ENCODE data around the gene PCDHGA2. TPM values are rescaled to one million over a fixed set of nuclear protein-coding genes. Genes with fewer than 3 reads are reported as not detected.

Gene PCDHGA2
- total RNA-seq, 1 donor from 2014 or later, result 0.79 TPM

GRCh38 chr5:141382469-141383294, 44.1 kb downstream of the PCDHGA2 start, which contains the start of gene PCDHGA7:
Gene PCDHGA7 (plus strand): TSS chr5:141382742. CDS start chr5:141382900, 158 bp downstream.
- peak; percentile 40 to 52 for DNase-seq (ENCODE audit: low read depth in 2 of 2)

DNA sequence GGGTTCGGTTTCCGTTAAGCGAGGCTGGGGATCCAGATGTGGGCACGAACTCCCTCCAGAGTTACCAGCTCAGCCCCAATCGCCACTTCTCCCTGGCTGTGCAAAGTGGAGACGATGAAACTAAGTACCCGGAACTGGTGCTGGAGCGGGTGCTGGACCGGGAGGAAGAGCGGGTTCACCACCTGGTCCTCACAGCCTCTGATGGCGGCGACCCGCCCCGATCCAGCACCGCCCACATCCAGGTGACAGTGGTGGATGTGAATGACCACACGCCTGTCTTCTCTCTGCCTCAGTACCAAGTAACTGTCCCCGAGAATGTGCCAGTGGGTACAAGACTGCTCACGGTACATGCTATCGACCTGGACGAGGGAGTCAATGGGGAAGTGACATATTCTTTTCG, 44.8 kb downstream of the PCDHGA2 start:
- no peak for DNase-seq (ENCODE audit: low read depth in 2 of 2)

GRCh38 chr5:141384471-141385267, 46.1 kb downstream of the PCDHGA2 start:
- DNase-seq (ENCODE audit: low read depth in 2 of 2), result no peak

DNA sequence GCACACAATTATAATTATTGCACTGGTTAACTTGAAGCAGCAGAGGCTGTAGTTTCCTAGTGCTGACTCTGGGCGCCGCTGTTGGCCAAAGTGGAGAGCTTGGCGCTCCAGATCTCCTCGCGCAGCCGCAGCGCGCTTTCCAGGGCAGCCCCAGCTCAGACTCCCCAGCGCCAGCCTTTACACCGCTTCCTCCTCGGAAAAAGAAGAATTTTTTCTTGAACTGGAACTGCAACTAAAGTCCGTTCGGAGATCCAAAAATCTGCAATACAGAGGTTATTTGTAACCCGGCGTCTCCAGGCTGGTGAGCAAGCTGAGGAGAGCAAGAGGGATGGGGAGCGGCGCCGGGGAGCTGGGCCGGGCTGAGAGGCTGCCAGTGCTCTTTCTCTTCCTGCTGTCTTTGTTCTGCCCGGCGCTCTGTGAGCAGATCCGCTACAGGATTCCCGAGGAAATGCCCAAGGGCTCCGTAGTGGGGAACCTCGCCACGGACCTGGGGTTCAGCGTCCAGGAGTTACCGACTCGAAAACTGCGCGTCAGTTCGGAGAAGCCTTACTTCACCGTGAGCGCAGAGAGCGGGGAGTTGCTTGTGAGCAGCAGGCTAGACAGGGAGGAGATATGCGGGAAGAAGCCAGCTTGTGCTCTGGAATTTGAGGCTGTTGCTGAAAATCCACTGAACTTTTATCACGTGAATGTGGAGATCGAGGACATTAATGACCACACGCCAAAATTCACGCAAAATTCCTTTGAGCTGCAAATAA, 49.2 kb downstream of the PCDHGA2 start, which contains the start of gene PCDHGB4:
Gene PCDHGB4 (plus strand): TSS at position 142 of the 755 bp plus-strand sequence. CDS start 187 bp downstream, at position 329.
- DNase-seq (ENCODE audit: low read depth in 2 of 2), result peak; percentile 46 to 75

DNA sequence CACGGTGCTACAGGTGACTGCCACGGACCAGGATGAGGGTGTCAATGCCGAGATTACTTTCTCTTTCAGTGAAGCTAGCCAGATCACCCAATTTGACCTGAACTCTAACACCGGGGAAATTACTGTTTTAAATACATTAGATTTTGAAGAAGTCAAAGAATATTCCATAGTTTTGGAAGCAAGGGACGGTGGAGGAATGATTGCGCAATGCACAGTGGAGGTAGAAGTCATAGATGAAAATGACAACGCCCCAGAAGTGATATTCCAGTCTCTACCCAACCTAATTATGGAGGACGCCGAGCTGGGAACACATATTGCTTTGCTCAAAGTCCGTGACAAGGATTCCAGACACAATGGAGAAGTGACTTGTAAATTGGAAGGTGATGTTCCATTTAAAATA, 50.1 kb downstream of the PCDHGA2 start:
- DNase-seq (ENCODE audit: low read depth in 2 of 2), result no peak

DNA sequence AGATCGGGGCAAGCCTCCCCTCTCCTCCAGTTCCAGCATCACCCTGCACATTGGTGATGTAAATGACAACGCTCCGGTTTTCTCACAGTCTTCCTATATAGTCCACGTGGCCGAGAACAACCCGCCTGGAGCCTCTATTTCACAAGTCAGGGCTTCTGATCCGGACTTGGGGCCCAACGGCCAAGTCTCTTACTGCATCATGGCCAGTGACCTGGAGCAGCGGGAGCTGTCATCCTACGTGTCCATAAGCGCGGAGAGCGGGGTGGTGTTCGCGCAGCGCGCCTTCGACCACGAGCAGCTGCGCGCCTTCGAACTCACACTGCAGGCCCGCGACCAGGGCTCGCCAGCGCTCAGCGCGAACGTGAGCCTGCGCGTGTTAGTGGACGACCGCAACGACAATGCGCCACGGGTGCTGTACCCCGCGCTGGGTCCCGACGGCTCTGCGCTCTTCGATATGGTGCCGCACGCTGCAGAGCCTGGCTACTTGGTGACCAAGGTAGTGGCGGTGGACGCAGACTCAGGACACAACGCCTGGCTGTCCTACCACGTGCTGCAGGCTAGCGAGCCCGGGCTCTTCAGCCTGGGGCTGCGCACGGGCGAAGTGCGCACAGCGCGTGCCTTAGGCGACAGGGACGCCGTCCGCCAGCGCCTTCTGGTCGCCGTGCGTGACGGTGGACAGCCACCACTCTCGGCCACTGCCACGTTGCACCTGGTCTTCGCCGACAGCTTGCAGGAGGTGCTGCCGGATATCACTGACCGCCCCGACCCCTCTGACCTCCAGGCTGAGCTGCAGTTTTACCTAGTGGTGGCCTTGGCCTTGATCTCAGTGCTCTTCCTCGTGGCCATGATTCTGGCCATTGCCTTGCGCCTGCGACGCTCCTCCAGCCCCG, 50.8 kb downstream of the PCDHGA2 start:
- DNase-seq (ENCODE audit: low read depth in 2 of 2), result no peak

- no peak for DNase-seq (ENCODE audit: low read depth in 2 of 2)
These were observed 54.1 kb downstream of the PCDHGA2 start, which contains the start of gene PCDHGA8 for GRCh38 chr5:141392429-141393198. Gene PCDHGA8 (plus strand): TSS chr5:141392633. CDS start chr5:141392814, 181 bp downstream.

Other genes starting within 250 kb of the PCDHGA2 start
- gene PCDHB2, start 244.1 kb upstream of the PCDHGA2 start, total RNA-seq, result 1.3 and 2.2 TPM in 2 replicates
- 0.22 and 0.60 TPM in 2 replicates for gene PCDHB3, start 238.3 kb upstream of the PCDHGA2 start, total RNA-seq
- 0.20 and 0.22 TPM in 2 replicates for gene PCDHB4, start 216.9 kb upstream of the PCDHGA2 start, total RNA-seq
- gene PCDHB5, start 203.6 kb upstream of the PCDHGA2 start, total RNA-seq, result 0.87 and 1.8 TPM in 2 replicates
- gene PCDHB6, start 188.7 kb upstream of the PCDHGA2 start, total RNA-seq, result under 0.01 and 0.20 TPM in 2 replicates
- 0.44 and 2.4 TPM in 2 replicates for gene PCDHB7, start 166.1 kb upstream of the PCDHGA2 start, total RNA-seq
- gene PCDHB8, start 161.0 kb upstream of the PCDHGA2 start, total RNA-seq, result 0.40 and 0.44 TPM in 2 replicates
- gene PCDHB16, start 156.4 kb upstream of the PCDHGA2 start, total RNA-seq, result 0.22 and 0.99 TPM in 2 replicates
- 0.22 and 0.40 TPM in 2 replicates for gene PCDHB9, start 151.6 kb upstream of the PCDHGA2 start, total RNA-seq
- gene PCDHB10, start 146.4 kb upstream of the PCDHGA2 start, total RNA-seq, result 0.44 and 1.8 TPM in 2 replicates
- 0.44 and 1.8 TPM in 2 replicates for gene PCDHB11, start 139.1 kb upstream of the PCDHGA2 start, total RNA-seq
- gene PCDHB12, start 130.0 kb upstream of the PCDHGA2 start, total RNA-seq, result 0.44 and 1.4 TPM in 2 replicates
- 0.87 and 2.6 TPM in 2 replicates for gene PCDHB13, start 124.8 kb upstream of the PCDHGA2 start, total RNA-seq
- gene PCDHB14, start 115.4 kb upstream of the PCDHGA2 start, total RNA-seq, result 1.1 and 1.4 TPM in 2 replicates
- gene PCDHB15, start 93.4 kb upstream of the PCDHGA2 start, total RNA-seq, result 0.44 and 1.4 TPM in 2 replicates
- gene SLC25A2, start 34.7 kb upstream of the PCDHGA2 start, total RNA-seq, result under 0.01 and 0.20 TPM in 2 replicates
- gene TAF7, start 18.0 kb upstream of the PCDHGA2 start, total RNA-seq, result 56.7 and 63.5 TPM in 2 replicates
- gene PCDHGA1, start 8.2 kb upstream of the PCDHGA2 start, total RNA-seq, result 0.40 and 0.44 TPM in 2 replicates
- 0.40 and 0.44 TPM in 2 replicates for gene PCDHGA3, start 5.1 kb downstream of the PCDHGA2 start, total RNA-seq
- gene PCDHGB1, start 11.3 kb downstream of the PCDHGA2 start, total RNA-seq, result 0.87 and 1.6 TPM in 2 replicates
- 2.0 TPM in 2 replicates for gene PCDHGA4, start 16.3 kb downstream of the PCDHGA2 start, total RNA-seq
- gene PCDHGB2, start 21.2 kb downstream of the PCDHGA2 start, total RNA-seq, result 1.3 and 1.4 TPM in 2 replicates
- 0.44 and 0.60 TPM in 2 replicates for gene PCDHGA5, start 25.4 kb downstream of the PCDHGA2 start, total RNA-seq
- 2.0 and 3.8 TPM in 2 replicates for gene PCDHGB3, start 31.5 kb downstream of the PCDHGA2 start, total RNA-seq
- 1.7 and 2.4 TPM in 2 replicates for gene PCDHGA6, start 35.1 kb downstream of the PCDHGA2 start, total RNA-seq
- gene PCDHGA7, start 44.0 kb downstream of the PCDHGA2 start, total RNA-seq, result 0.65 and 0.99 TPM in 2 replicates
- gene PCDHGB4, start 48.9 kb downstream of the PCDHGA2 start, total RNA-seq, result 8.3 and 10.1 TPM in 2 replicates
- gene PCDHGA8, start 53.9 kb downstream of the PCDHGA2 start, total RNA-seq, result 1.1 and 1.2 TPM in 2 replicates
- 7.4 and 9.5 TPM in 2 replicates for gene PCDHGB5, start 59.2 kb downstream of the PCDHGA2 start, total RNA-seq
- 0.87 and 2.2 TPM in 2 replicates for gene PCDHGA9, start 64.0 kb downstream of the PCDHGA2 start, total RNA-seq
- gene PCDHGB6, start 69.3 kb downstream of the PCDHGA2 start, total RNA-seq, result 1.3 and 2.4 TPM in 2 replicates
- 2.6 and 5.0 TPM in 2 replicates for gene PCDHGA10, start 74.2 kb downstream of the PCDHGA2 start, total RNA-seq
- gene PCDHGB7, start 78.9 kb downstream of the PCDHGA2 start, total RNA-seq, result 4.1 and 6.2 TPM in 2 replicates
- 4.1 and 4.4 TPM in 2 replicates for gene PCDHGA11, start 82.3 kb downstream of the PCDHGA2 start, total RNA-seq
- gene PCDHGA12, start 91.7 kb downstream of the PCDHGA2 start, total RNA-seq, result 1.8 and 2.8 TPM in 2 replicates
- 10.2 and 10.9 TPM in 2 replicates for gene PCDHGC3, start 137.2 kb downstream of the PCDHGA2 start, total RNA-seq
- 0.65 and 0.79 TPM in 2 replicates for gene PCDHGC4, start 146.3 kb downstream of the PCDHGA2 start, total RNA-seq
- under 0.01 and 0.40 TPM in 2 replicates for gene PCDHGC5, start 150.3 kb downstream of the PCDHGA2 start, total RNA-seq